Measurements from ENCODE around the gene OLFM1.

The OLFM1 gene

GRCh38 chr9:135090547-135090946 lies 3.1 kb downstream of the OLFM1 start:
- FAIRE-seq = no peak

- no peak for FAIRE-seq
Measured at GRCh38 chr9:135091545-135091944, 4.1 kb downstream of the OLFM1 start.

- no peak for FAIRE-seq
Measured at GRCh38 chr9:135093111-135093510, 5.6 kb downstream of the OLFM1 start.

- no peak for FAIRE-seq
Measured at GRCh38 chr9:135093911-135094584, 6.6 kb downstream of the OLFM1 start.

GRCh38 chr9:135095470-135096407 lies 8.3 kb downstream of the OLFM1 start:
- no peak for FAIRE-seq

GRCh38 chr9:135096408-135096895 lies 9.0 kb downstream of the OLFM1 start:
- FAIRE-seq = no peak

- FAIRE-seq = no peak
Measured at GRCh38 chr9:135098400-135099105, 11.1 kb downstream of the OLFM1 start.

- no peak for FAIRE-seq
Measured at GRCh38 chr9:135099574-135099973, 12.1 kb downstream of the OLFM1 start.

GRCh38 chr9:135100241-135100681 lies 12.8 kb downstream of the OLFM1 start:
- no peak for FAIRE-seq

GRCh38 chr9:135100725-135101410 lies 13.4 kb downstream of the OLFM1 start:
- FAIRE-seq = no peak

- FAIRE-seq = no peak
Measured at GRCh38 chr9:135101486-135101885, 14.0 kb downstream of the OLFM1 start.

- FAIRE-seq = no peak
Measured at GRCh38 chr9:135101926-135102325, 14.5 kb downstream of the OLFM1 start.

- no peak for FAIRE-seq
Measured at GRCh38 chr9:135102331-135102730, 14.9 kb downstream of the OLFM1 start.

- no peak for FAIRE-seq
Measured at GRCh38 chr9:135103001-135103446, 15.6 kb downstream of the OLFM1 start.

GRCh38 chr9:135103931-135104639 lies 16.6 kb downstream of the OLFM1 start:
- no peak for FAIRE-seq

GRCh38 chr9:135104761-135105160 lies 17.3 kb downstream of the OLFM1 start:
- no peak for FAIRE-seq

GRCh38 chr9:135105211-135105745 lies 17.8 kb downstream of the OLFM1 start:
- FAIRE-seq = no peak

GRCh38 chr9:135105938-135106491 lies 18.5 kb downstream of the OLFM1 start:
- no peak for FAIRE-seq

GRCh38 chr9:135106551-135107270 lies 19.2 kb downstream of the OLFM1 start:
- FAIRE-seq = no peak

- FAIRE-seq = no peak
Measured at GRCh38 chr9:135107581-135108235, 20.2 kb downstream of the OLFM1 start.

Measured in colon (tissue), 2 donors.